Measurements from ENCODE around the gene ZFYVE19. TPM values are rescaled to one million over a fixed set of nuclear protein-coding genes. Genes with fewer than 3 reads are reported as not detected.
A peak's percentile ranks its signal among the peaks of the same experiment; 100 is the strongest.

ZFYVE19 gene
- total RNA-seq, 4 donors from 2014 or later: 61.2 to 91.6 (median 69.9) TPM

DNA sequence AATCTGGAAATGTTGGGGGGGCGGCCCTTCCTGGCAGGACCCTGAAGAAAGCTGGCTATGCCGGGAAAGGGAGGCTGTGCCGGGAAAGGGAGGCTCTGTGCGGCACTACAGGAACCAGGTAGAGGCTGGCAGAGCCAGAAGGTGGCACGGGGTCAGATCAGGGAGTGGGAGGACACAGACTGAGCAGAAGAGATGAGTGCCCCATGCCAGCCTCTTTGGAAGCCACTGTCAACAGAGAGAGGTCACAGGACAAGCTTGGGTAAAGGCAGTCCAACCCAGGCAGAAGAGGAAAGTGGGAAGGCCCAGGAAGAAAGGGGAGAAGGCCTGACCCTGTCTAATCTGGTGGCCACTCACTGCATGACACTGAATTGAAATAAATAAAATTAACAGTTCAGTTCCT is 35.6 kb upstream of the ZFYVE19 start:
- TF ChIP-seq POLR2AphosphoS5 (IDR thresholded peaks at IDR 0.05): no peak
- TF ChIP-seq CTCF (IDR thresholded peaks at IDR 0.05): no peak
- no peak for TF ChIP-seq POLR2A (IDR thresholded peaks at IDR 0.05)
- TF ChIP-seq EP300 (IDR thresholded peaks at IDR 0.05; ENCODE audit: low read depth): no peak
- Histone ChIP-seq H3K36me3 (peaks cover 0 to 22% (median 10%) of the 10 kb centered on the region in 4 donors), H3K9me3 (no peaks in the 10 kb centered on the region), H3K4me3 (no peak overlapping the region), H3K4me1 (peaks cover 13 to 37% (median 33%) of the 10 kb centered on the region in 4 donors), H3K27ac (peak overlapping the region in 1 of 4 donors; percentile 88), H3K27me3 (no peaks in the 10 kb centered on the region)
- no peak for DNase-seq
- WGBS, 2 donors (ENCODE audit: low coverage in 1 of 2): 91 to 100% methylated on average over 3 to 5 of the region's 5 CpGs
- intact Hi-C loops (cut with DNase I; ENCODE audit: low total_unique reads): no loop called here
- in situ Hi-C loops (cut with MboI; ENCODE audit: low pct_ligation_motif_present in 1 of 4, low pct_unique_long_range_greater_than_20kb in 1 of 4, low sequenced_read_pairs in 3 of 4): loop anchor here in 3 of 4 donors (10.0 to 25.0 kb wide), 3 partner anchors 76 to 184 kb away; partner anchors contain the start of genes KNL1 (in 1 of the 3) and RAD51 (in 1 of the 3)

GRCh38 chr15:40772014-40772413 is 34.9 kb upstream of the ZFYVE19 start:
- no peaks in the 10 kb centered on the region for H3K27me3 ChIP-seq
- no peak for DNase-seq
- WGBS, 2 donors (ENCODE audit: low coverage in 1 of 2): 91% methylated on average over 13 of the region's 13 CpGs; no CpG with 5 or more reads in 1 of the 2 donors

GRCh38 chr15:40773496-40773895 is 33.4 kb upstream of the ZFYVE19 start:
- Histone ChIP-seq H3K9me3 (no peaks in the 10 kb centered on the region), H3K27me3 (no peaks in the 10 kb centered on the region), H3K36me3 (peaks cover 0 to 38% (median 11%) of the 10 kb centered on the region in 4 donors), H3K4me3 (no peak overlapping the region), H3K4me1 (peaks cover 13 to 27% (median 24%) of the 10 kb centered on the region in 4 donors), H3K27ac (no peak overlapping the region)
- intact Hi-C loops (cut with DNase I; ENCODE audit: low total_unique reads): no loop called here
- no peak for DNase-seq
- in situ Hi-C loops (cut with MboI; ENCODE audit: low pct_ligation_motif_present in 1 of 4, low pct_unique_long_range_greater_than_20kb in 1 of 4, low sequenced_read_pairs in 3 of 4): loop anchor here in 3 of 4 donors (10.0 to 25.0 kb wide), 3 partner anchors 79 to 186 kb away; partner anchors contain the start of genes KNL1 (in 1 of the 3) and RAD51 (in 1 of the 3)
- TF ChIP-seq EP300 (IDR thresholded peaks at IDR 0.05; ENCODE audit: low read depth): no peak
- TF ChIP-seq CTCF (IDR thresholded peaks at IDR 0.05): no peak
- no peak for TF ChIP-seq POLR2AphosphoS5 (IDR thresholded peaks at IDR 0.05)
- no peak for TF ChIP-seq POLR2A (IDR thresholded peaks at IDR 0.05)
- 83% methylated on average over 4 of the region's 8 CpGs; no CpG with 5 or more reads in 1 of the 2 donors for WGBS, 2 donors (ENCODE audit: low coverage in 1 of 2)

More at GRCh38 chr15:40772014-40772413, 34.9 kb upstream of the ZFYVE19 start:
- in situ Hi-C loops (cut with MboI; ENCODE audit: low pct_ligation_motif_present in 1 of 4, low pct_unique_long_range_greater_than_20kb in 1 of 4, low sequenced_read_pairs in 3 of 4) (loop anchor here in 3 of 4 donors (10.0 to 25.0 kb wide), 3 partner anchors 77 to 185 kb away; partner anchors contain the start of genes KNL1 (in 1 of the 3) and RAD51 (in 1 of the 3)), intact Hi-C loops (cut with DNase I; ENCODE audit: low total_unique reads) (no loop called here)
- Histone ChIP-seq H3K4me3 (no peak overlapping the region), H3K4me1 (peaks cover 13 to 37% (median 33%) of the 10 kb centered on the region in 4 donors), H3K9me3 (no peaks in the 10 kb centered on the region), H3K27ac (no peak overlapping the region), H3K36me3 (peaks cover 0 to 23% (median 11%) of the 10 kb centered on the region in 4 donors)
- TF ChIP-seq EP300 (IDR thresholded peaks at IDR 0.05; ENCODE audit: low read depth) (no peak), CTCF (IDR thresholded peaks at IDR 0.05) (no peak), POLR2AphosphoS5 (IDR thresholded peaks at IDR 0.05) (no peak), POLR2A (IDR thresholded peaks at IDR 0.05) (no peak)

DNA sequence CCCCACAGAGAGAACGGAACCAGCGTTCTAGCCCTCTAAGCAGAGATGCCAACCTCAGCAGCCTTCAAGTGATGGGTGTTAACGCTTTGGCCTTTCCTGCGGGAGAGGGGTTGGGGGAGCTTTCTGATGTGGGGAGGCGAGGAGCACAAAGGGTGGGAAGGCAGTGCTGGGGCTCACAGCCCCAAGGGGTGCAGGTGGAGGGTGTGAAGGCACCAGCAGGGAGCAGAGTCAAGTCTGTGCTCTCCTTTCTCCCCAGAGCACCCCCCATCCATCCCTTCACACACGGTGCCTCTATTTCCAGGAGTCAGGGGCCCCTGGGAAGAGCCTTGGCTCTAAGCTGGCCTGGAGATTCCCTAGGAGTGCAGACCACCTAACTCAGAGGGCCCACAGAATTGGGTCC is 33.0 kb upstream of the ZFYVE19 start:
- Histone ChIP-seq H3K27ac (no peak overlapping the region), H3K27me3 (no peaks in the 10 kb centered on the region), H3K4me1 (peaks cover 10 to 23% (median 20%) of the 10 kb centered on the region in 4 donors), H3K36me3 (peaks cover 0 to 42% (median 11%) of the 10 kb centered on the region in 4 donors), H3K4me3 (no peak overlapping the region), H3K9me3 (no peaks in the 10 kb centered on the region)
- intact Hi-C loops (cut with DNase I; ENCODE audit: low total_unique reads): no loop called here
- in situ Hi-C loops (cut with MboI; ENCODE audit: low pct_ligation_motif_present in 1 of 4, low pct_unique_long_range_greater_than_20kb in 1 of 4, low sequenced_read_pairs in 3 of 4): loop anchor here in 3 of 4 donors (10.0 to 25.0 kb wide), 3 partner anchors 79 to 187 kb away; partner anchors contain the start of genes KNL1 (in 1 of the 3) and RAD51 (in 1 of the 3)
- WGBS, 2 donors (ENCODE audit: low coverage in 1 of 2): 87% methylated on average over 6 of the region's 6 CpGs; no CpG with 5 or more reads in 1 of the 2 donors
- TF ChIP-seq POLR2AphosphoS5 (IDR thresholded peaks at IDR 0.05): no peak
- TF ChIP-seq POLR2A (IDR thresholded peaks at IDR 0.05): no peak
- no peak for TF ChIP-seq CTCF (IDR thresholded peaks at IDR 0.05)
- no peak for TF ChIP-seq EP300 (IDR thresholded peaks at IDR 0.05; ENCODE audit: low read depth)
- no peak for DNase-seq

All from transverse colon (tissue), 4 donors.